HG02798 (cell line): Measurements from ENCODE around the gene LDLR.
"Not testable (repeated sequence)": the region's sequence is repeated elsewhere in the genome, so short reads cannot be mapped to it uniquely, and the experiment has no call there.

Source experiments
- ATAC-seq: cut with Tn5 transposase; IDR thresholded peaks from one replicate; pipeline ENCODE4 v1.9.1; 2021; ENCODE audit warnings: mild to moderate bottlenecking; ENCODE audit not compliant: unreplicated experiment, poor library complexity

Gene LDLR

DNA sequence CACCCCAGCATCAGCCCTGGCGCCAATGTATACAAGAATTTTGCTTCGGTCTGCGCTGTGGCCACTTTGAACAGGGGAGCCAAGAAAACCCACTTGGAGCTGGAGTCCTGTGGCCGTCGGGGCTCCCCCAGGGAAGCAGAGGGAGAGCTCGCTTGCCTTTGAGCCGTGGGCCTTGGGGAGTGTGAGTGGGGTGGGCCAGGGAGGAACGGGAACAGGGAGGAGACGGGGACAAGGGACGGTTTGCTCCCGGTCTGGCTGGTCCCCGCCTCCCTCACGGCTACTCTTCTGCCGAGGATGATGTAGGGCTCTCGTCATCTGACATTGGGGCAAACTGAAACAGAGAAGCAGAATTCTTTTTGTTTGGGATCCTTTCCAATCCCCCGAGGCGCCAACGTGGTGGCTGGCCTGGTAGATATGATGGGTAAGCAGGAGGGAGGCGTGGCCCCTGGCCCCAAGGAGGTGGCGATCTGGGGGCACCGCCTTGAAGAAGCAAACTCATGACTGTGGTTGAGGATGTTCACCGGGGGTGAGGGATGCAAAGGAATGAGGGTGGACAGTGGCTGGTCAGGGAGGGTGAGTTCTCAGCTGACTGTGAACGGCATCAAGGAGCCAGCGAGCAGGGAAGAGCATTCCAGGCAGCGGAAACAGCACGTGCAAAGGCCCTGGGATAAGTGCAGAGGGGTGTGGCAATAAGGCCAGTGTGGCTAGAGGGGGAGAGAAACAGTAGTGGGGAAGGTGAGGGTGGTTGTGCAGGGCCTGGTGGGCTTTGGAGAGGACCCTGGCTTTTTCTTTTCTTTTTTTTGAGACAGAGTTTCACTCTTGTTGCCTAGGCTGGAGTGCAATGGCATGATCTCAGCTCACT, 77.2 kb downstream of the LDLR start:
- ATAC-seq: no peak

DNA sequence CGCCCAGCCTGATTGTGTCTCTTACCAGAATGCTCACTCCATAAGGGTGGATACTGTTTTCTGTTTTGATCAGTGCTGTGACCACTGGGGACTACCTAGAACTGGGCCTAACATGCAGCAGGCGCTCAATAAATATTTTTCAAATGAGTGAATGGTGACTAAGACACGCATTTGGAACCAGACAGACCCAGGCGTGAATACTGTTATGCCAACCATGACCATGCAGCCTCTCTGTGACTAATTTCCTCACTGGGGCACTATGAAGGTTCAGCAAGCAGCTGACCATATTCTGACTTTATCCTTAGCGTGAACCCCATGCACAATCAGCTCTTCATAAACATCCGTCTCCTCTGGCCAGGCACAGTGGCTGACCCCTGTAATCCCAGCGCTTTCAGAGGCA, 79.3 kb downstream of the LDLR start:
- ATAC-seq: no peak

DNA sequence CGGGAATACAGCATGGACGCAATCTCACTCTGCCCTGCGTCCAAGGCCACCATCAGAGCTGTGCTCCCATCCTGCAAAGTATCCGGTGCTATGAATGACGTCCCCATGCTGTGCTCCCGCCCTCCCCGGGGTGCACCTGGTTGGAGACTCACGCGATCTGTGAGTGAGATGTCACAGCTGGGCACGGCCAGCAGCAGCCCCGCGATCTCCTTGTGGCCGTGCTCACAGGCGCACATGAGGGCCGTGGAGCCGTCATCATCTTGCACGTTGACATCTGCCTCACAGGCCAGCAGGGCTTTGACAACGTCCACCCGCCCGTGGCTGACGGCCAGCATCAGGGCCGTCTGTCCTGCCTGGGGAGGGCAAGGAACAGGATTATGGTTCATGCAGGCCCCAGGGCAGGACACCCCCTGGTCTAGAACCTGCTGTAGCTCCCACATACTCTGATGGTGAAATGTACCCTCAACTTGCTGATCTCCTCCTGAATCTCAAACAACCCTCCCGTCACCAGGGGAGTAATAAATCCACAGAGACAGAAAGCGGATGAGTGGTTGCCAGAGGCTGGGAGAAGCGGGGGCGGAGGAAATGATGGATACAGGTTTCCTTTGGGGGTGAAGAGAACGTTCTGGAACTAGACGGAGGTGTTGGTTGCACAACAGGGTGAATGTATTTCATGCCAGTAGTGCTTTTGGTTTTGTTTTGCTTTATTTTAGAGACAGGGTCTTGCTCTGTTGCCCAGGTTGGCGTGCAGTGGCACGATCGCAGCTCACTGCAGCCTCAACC, 80.8 kb downstream of the LDLR start:
- no peak for ATAC-seq

DNA sequence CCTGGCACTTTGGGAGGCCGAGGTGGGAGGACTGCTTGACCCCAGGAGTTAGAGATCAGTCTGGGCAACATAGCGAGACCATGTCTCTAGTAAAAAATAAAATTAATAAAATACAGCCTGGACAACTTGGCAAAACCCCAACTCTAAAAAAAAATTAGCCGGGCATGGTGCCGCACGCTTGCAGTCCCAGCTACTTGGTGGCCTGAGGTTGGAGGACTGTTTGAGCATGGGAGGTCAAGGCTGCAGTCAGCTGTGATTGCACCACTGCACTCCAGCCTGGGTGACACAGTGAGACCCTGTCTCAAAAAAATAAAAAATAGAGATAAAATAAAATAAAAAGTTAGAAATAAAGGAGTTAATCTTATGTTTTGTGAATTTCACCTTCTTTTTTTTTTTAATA, 81.9 kb downstream of the LDLR start:
- no peak for ATAC-seq

DNA sequence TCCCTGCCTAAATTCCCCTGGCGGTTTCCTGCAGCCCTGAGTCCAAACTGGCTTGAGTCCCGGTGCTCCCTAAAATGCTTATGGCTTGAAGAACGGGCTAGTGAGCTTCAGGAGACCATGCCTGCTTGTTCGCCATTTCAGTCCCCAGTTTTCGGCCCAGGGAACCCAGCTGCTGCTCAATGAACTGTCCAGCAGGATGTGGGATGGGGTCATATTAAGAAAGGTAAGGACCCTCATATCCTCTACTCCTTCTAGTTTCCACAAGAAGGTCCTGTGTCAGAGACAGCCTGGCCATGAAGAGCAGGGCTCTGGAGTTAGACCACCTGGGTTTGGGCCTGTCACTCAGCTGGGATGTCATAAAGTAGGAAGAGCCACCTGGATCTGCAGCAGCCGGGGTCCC, 83.3 kb downstream of the LDLR start:
- ATAC-seq: no peak

GRCh38 chr19:11173516-11174155, 84.4 kb downstream of the LDLR start:
- ATAC-seq: no peak

DNA sequence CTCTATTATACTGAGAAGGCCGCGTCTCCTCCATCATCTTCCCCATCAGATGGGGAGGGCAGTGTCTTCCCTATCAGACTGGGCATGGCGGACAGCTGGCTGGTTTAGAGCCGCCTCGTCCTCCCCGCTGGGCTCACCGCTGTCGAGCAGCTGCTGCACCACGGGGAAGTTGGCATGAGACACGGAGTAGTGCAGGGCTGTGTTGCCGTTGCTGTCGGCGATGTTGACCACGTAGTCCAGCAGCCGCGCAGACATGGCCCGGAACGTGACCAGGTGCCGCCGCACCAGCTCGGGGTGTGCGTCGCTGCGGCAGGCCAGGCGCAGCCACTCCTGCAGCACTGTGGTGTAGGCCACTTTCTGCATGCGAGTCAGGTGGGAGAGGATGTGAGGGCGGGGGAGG, 85.1 kb downstream of the LDLR start:
- no peak for ATAC-seq

GRCh38 chr19:11175920-11176319, 86.7 kb downstream of the LDLR start:
- no peak for ATAC-seq

GRCh38 chr19:11176466-11177193, 87.4 kb downstream of the LDLR start:
- no peak for ATAC-seq

DNA sequence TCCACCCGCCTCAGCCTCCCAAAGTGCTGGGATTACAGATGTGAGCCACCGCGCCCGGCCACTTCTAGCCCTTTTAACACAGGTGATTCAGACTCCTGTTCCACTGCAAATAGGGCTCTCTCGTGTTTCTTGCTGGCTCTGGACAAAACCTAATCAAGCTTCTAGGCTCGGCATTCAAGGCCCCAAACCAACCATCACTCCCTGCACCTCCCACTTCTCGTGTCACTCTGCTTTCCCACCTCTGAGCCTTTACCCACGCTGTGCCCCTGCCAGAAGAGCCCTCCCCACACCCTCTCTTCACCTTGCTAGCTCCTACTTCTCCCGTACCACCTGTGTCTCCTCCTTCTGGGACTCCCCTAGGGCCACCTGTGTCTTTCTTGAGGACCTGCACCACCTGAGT, 88.3 kb downstream of the LDLR start:
- no peak for ATAC-seq

- not testable (repeated sequence) for ATAC-seq
Measured at GRCh38 chr19:11179145-11179465, 89.8 kb downstream of the LDLR start.

DNA sequence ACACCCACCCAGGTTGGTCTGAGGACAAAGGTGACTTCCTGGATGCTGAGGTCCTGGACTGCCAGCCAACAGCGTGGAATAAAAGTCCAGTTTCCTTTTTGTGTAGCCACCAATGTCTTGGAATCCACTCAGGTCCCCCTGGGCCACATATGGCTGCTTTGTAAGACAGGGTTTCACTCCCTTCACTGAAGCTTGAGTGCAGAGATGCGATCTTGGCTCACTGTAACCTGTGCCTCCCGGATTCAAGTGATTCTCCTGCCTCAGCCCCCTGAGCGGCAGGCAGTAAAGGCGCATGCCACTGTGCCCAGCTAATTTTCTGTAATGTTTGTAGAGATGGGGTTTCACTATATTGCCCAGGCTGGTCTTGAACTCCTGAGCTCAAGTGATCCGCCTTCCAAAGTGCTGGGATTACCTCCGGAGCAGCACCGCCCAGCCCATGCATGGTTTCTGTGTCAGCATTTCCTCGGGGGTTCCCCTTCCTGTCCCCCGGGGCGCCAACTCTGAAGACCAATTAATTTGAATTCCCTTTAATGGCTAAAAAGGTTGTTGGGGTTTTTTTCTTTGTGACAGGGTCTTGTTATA, 90.5 kb downstream of the LDLR start:
- no peak for ATAC-seq

DNA sequence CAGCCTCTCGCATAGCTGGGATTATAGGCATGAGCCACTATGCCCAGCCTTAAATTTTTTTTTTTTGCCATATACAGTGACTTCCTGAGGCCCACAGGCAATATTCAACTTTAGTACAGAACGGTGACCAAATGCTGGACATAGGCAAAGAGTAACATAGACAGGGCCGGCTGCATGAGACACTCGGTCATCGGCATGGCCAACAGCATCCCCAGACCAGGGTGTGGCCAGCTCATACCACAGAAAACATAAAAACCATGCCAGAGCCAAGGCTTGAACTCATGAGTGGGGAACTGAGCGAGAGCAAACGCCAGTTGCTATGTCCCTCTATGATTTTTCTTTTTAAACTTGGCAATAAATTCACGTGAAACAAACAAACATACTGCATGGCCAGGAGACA, 91.1 kb downstream of the LDLR start:
- ATAC-seq: no peak

DNA sequence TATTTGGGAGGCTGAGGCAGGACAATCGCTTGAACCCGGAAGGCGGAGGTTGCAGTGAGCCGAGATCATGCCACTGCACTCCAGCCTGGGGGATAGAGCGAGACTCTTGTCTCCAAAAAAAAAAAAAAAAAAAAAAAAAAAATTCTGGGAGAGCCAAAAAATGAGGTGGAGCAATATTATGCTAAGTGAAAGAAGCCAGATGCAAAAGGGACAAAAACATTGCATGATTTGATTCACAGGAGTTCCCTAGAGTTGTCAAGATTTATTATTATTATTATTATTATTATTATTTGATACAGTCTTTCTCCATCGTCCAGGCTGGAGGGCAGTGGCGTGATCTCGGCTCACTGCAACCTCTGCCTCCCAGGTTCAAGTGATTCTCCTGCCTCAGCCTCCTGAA, 91.7 kb downstream of the LDLR start:
- ATAC-seq: not testable (repeated sequence)

DNA sequence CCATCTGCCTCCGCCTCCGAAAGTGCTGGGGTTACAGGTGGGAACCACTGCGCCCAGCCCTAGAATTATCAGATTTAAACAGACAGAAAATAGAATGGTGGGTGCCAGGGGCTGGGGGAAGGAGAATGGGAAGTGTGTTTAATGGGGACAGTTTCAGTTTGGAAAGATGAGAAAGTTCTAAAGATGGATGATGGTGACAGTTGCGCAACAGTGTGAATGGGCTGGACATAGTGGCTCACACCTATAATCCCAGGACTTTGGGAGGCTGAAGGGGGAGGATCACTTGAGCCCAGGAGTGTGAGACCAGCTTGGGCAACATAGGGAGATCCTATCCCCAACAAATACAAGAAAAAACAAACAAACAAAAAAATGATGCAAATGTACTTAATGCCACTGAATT, 92.2 kb downstream of the LDLR start:
- ATAC-seq: no peak
